Smooth muscle cell (in vitro differentiated cells): ENCODE measurements around the gene APP. TPM values are rescaled to one million over a fixed set of nuclear protein-coding genes. Genes with fewer than 3 reads are reported as not detected.
A peak's percentile ranks its signal among the peaks of the same experiment; 100 is the strongest.

Source experiments
- DNase-seq: peaks from one replicate; lab custom pipeline; 2025; ENCODE audit not compliant: unreplicated experiment; lab: John Stamatoyannopoulos, UW
- H2AFZ ChIP-seq: fragments of 200-600 bp; sonication (generic); 2 replicates; pipeline ENCODE4 v1.6.0; 2016; ENCODE audit warnings: antibody characterized with exemption, low read depth, mild to moderate bottlenecking
- H3F3A ChIP-seq: fragments of 200-600 bp; sonication (generic); 2 replicates; pipeline ENCODE4 v1.6.0; 2017; ENCODE audit warnings: antibody characterized with exemption, low read depth
- H3K27ac ChIP-seq: fragments of 200-600 bp; sonication (generic); 2 replicates; pipeline ENCODE4 v1.5.1; 2016; ENCODE audit warnings: low read depth, mild to moderate bottlenecking
- H3K27me3 ChIP-seq: fragments of 200-600 bp; sonication (generic); 2 replicates; pipeline ENCODE4 v1.6.1; 2016; ENCODE audit warnings: low read depth, mild to moderate bottlenecking
- H3K36me3 ChIP-seq: fragments of 200-600 bp; sonication (generic); 2 replicates; pipeline ENCODE4 v1.5.1; 2016; ENCODE audit warnings: low read depth
- H3K4me1 ChIP-seq: fragments of 200-600 bp; sonication (generic); 2 replicates; pipeline ENCODE4 v1.5.1; 2016; ENCODE audit warnings: low read depth
- H3K4me2 ChIP-seq: fragments of 200-600 bp; sonication (generic); 2 replicates; pipeline ENCODE4 v1.6.0; 2016; ENCODE audit warnings: mild to moderate bottlenecking
- H3K4me3 ChIP-seq: fragments of 200-600 bp; sonication (generic); 2 replicates; pipeline ENCODE4 v1.5.1; 2016; ENCODE audit warnings: mild to moderate bottlenecking
- H3K79me2 ChIP-seq: fragments of 200-600 bp; sonication (generic); 2 replicates; pipeline ENCODE4 v1.6.0; 2016; ENCODE audit warnings: low read depth, mild to moderate bottlenecking
- H3K9ac ChIP-seq: fragments of 200-600 bp; sonication (generic); 2 replicates; pipeline ENCODE4 v1.6.0; 2016; ENCODE audit warnings: low read depth
- H3K9me3 ChIP-seq: fragments of 200-600 bp; sonication (generic); replicated peaks from 2 replicates; pipeline ENCODE4 v1.5.1; 2016; ENCODE audit warnings: low read depth
- H4K20me1 ChIP-seq: fragments of 200-600 bp; sonication (generic); 2 replicates; pipeline ENCODE4 v1.6.0; 2016; ENCODE audit warnings: low read depth
- CTCF ChIP-seq: fragments of 200-600 bp; sonication (generic); IDR thresholded peaks from 2 replicates; pipeline ENCODE4 v1.5.1; 2017; ENCODE audit warnings: borderline replicate concordance, mild to moderate bottlenecking, antibody characterized with exemption; ENCODE audit not compliant: insufficient read depth, poor library complexity, severe bottlenecking
- WGBS: methylation state at CpG from one replicate; pipeline ENCODE4 v1.1.7; 2016; ENCODE audit warnings: low lambda C conversion rate; 5-methylcytosine and 5-hydroxymethylcytosine counted together
- polyA plus RNA-seq: library from polyadenylated mRNA; unstranded; fragments of >200 nt; fragmentation: Nextera tagmentation; extraction: Ambion mirVana; gene quantifications from 2 replicates; pipeline ENCODE4 v1.2.1, GENCODE V29; 2016
- total RNA-seq: library from RNA; depleted of rRNA; stranded (reverse); fragments of >200 nt; gene quantifications from 2 replicates; pipeline ENCODE4 v1.2.3, GENCODE V29; 2014

The APP gene
- total and polyA plus RNA-seq, 2 experiments from 2014 or later = 65.3 to 459 TPM

DNA sequence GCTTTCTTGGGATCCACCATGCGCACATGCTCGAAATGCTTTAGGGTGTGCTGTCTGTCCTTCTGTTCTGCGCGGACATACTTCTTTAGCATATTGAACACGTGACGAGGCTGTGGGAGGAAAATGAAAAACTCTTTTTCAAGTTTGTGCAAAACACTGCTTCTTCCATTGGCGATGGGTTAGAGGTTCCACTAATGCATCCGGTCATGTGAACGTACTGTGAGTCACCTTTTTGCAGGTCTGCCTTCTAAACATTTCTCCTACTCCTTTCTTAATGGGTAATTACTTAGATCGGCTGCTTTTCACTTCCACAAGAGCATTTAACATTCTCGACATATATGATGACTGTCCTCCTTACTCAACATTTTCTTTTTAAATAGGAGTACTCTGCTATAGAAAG lies 214.9 kb downstream of the APP start:
- Histone ChIP-seq H3K9ac (no peak overlapping the region), H3K4me1 (peaks cover 12% of the 10 kb centered on the region), H3K9me3 (no peaks in the 10 kb centered on the region), H2AFZ (no peak overlapping the region), H3K36me3 (peaks cover 24% of the 10 kb centered on the region), H3K79me2 (no peaks in the 10 kb centered on the region), H3K4me3 (no peak overlapping the region), H3F3A (peaks cover 9% of the 10 kb centered on the region), H3K4me2 (no peak overlapping the region), H4K20me1 (peaks cover 15% of the 10 kb centered on the region), H3K27ac (peak overlapping the region; percentile 56), H3K27me3 (no peaks in the 10 kb centered on the region)
- DNase-seq = no peak
- no peak for TF ChIP-seq CTCF
- 90% methylated on average over 11 of the region's 11 CpGs for WGBS

DNA sequence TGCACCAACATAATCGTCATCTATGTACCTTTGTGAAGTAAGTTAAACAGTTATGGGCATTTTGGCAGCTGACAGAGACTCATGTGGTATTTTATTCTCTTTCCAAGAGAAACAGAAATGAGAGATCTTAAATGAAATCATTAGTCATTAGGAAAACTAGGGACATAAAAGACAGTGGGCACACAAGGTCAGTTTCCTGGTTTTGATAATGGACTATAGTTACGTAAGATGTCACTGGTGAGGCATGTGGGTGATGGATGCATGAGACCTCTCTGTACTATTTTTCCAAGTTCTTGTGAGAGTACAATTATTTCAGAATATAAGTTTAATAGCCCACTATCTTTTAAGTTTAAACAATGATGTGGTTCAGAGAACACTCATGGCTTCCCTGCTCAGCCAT lies 216.9 kb downstream of the APP start:
- Histone ChIP-seq H3K27ac (peak overlapping the region; percentile 56), H4K20me1 (peaks cover 11% of the 10 kb centered on the region), H3K36me3 (peaks cover 31% of the 10 kb centered on the region), H3K79me2 (peaks cover 5% of the 10 kb centered on the region), H3K27me3 (no peaks in the 10 kb centered on the region), H3K9me3 (no peaks in the 10 kb centered on the region), H2AFZ (no peak overlapping the region), H3K4me3 (no peak overlapping the region), H3K4me1 (peaks cover 8% of the 10 kb centered on the region), H3K9ac (no peak overlapping the region), H3K4me2 (no peak overlapping the region), H3F3A (peaks cover 4% of the 10 kb centered on the region)
- no peak for TF ChIP-seq CTCF
- no peak for DNase-seq
- WGBS = 93% methylated on average over 2 of the region's 2 CpGs

GRCh38 chr21:25953196-25953595 lies 217.4 kb downstream of the APP start:
- H3K36me3 ChIP-seq = peaks cover 31% of the 10 kb centered on the region
- WGBS = 99% methylated on average over 3 of the region's 3 CpGs
- no peak for TF ChIP-seq CTCF
- H3K9ac ChIP-seq = no peak overlapping the region
- H3F3A ChIP-seq = peaks cover 4% of the 10 kb centered on the region
- H2AFZ ChIP-seq = no peak overlapping the region
- no peak overlapping the region for H3K4me3 ChIP-seq
- peak overlapping the region; percentile 16 for H3K27ac ChIP-seq
- H3K4me1 ChIP-seq = peaks cover 8% of the 10 kb centered on the region
- H4K20me1 ChIP-seq = peaks cover 13% of the 10 kb centered on the region
- peaks cover 6% of the 10 kb centered on the region for H3K79me2 ChIP-seq
- H3K4me2 ChIP-seq = no peak overlapping the region
- no peak for DNase-seq
- no peaks in the 10 kb centered on the region for H3K27me3 ChIP-seq
- no peaks in the 10 kb centered on the region for H3K9me3 ChIP-seq

GRCh38 chr21:25952306-25952705 lies 218.3 kb downstream of the APP start:
- Histone ChIP-seq H3K27me3 (no peaks in the 10 kb centered on the region), H3K4me2 (no peak overlapping the region), H3K4me3 (no peak overlapping the region), H3K9ac (no peak overlapping the region), H3K36me3 (peaks cover 31% of the 10 kb centered on the region), H3F3A (peaks cover 4% of the 10 kb centered on the region), H3K79me2 (peaks cover 6% of the 10 kb centered on the region), H3K27ac (peak overlapping the region; percentile 16), H3K9me3 (no peaks in the 10 kb centered on the region), H2AFZ (no peak overlapping the region), H3K4me1 (peaks cover 8% of the 10 kb centered on the region), H4K20me1 (peaks cover 8% of the 10 kb centered on the region)
- 95% methylated on average over 1 of the region's 1 CpG for WGBS
- no peak for TF ChIP-seq CTCF
- no peak for DNase-seq
